Activated CD8-positive, alpha-beta memory T cell treated with anti-CD3 and anti-CD28 coated beads for 36 hours (primary cell): ENCODE results near the gene CPNE7. TPM values are rescaled to one million over a fixed set of nuclear protein-coding genes. Genes with fewer than 3 reads are reported as not detected.

Experiments
- CTCF ChIA-PET: fragments of 350-600 bp; sonication (Branson Sonifier 250); formaldehyde crosslinking; loops from one replicate; lab custom pipeline; 2021; ENCODE audit warnings: antibody characterized with exemption; lab: Charles Lee
- POLR2A ChIA-PET: fragments of 350-600 bp; sonication (Branson Sonifier 250); formaldehyde crosslinking; loops from one replicate; lab custom pipeline; 2021; ENCODE audit warnings: antibody characterized with exemption; lab: Charles Lee
- total RNA-seq, 2 experiments: library from RNA; stranded (reverse); gene quantifications; one replicate each; pipeline ENCODE4 v1.2.3, GENCODE V29; 2021

CPNE7 gene
- total RNA-seq = 1 to 10 TPM; 5.6 to 7.0 TPM

GRCh38 chr16:89575247-89576152 is at the start of gene CPNE7:
CPNE7 (plus strand) TSS chr16:89575758; CDS start chr16:89575898, 140 bp downstream.
- CTCF ChIA-PET = interaction anchor here (0.6 to 1.8 kb wide), 8 partner anchors 8 to 207 kb away, joined by 3 to 5 read pairs (median 4); no protein-coding TSS in a partner anchor
- POLR2A ChIA-PET = interaction anchor here (0.6 kb wide), 1 partner anchor 96 kb away, joined by 3 read pairs; no protein-coding TSS in a partner anchor

GRCh38 chr16:89529097-89529496 is 46.5 kb upstream of the CPNE7 start:
- CTCF ChIA-PET = no interaction called here
- POLR2A ChIA-PET = no interaction called here

- ChIA-PET POLR2A (no interaction called here), CTCF (no interaction called here)
Measured at GRCh38 chr16:89530401-89531381, 44.9 kb upstream of the CPNE7 start.

GRCh38 chr16:89531821-89532526 is 43.6 kb upstream of the CPNE7 start:
- ChIA-PET POLR2A (no interaction called here), CTCF (interaction anchor here (1.4 kb wide), 1 partner anchor 243 kb away, joined by 4 read pairs; no protein-coding TSS in a partner anchor)

- POLR2A ChIA-PET = interaction anchor here (0.7 kb wide), 1 partner anchor 10 kb away, joined by 3 read pairs; no protein-coding TSS in a partner anchor
Measured at GRCh38 chr16:89534252-89534756, 41.3 kb upstream of the CPNE7 start.

GRCh38 chr16:89536371-89536770 is 39.2 kb upstream of the CPNE7 start:
- CTCF ChIA-PET = no interaction called here
- POLR2A ChIA-PET = no interaction called here

More at GRCh38 chr16:89534252-89534756, 41.3 kb upstream of the CPNE7 start:
- CTCF ChIA-PET = no interaction called here

GRCh38 chr16:89536886-89537548 is 38.5 kb upstream of the CPNE7 start:
- POLR2A ChIA-PET = no interaction called here
- CTCF ChIA-PET = interaction anchor here (1.5 kb wide), 1 partner anchor 12 kb away, joined by 5 read pairs; no protein-coding TSS in a partner anchor

GRCh38 chr16:89537549-89537925 is 38.0 kb upstream of the CPNE7 start:
- ChIA-PET CTCF (interaction anchor here (1.5 kb wide), 1 partner anchor 12 kb away, joined by 5 read pairs; no protein-coding TSS in a partner anchor), POLR2A (no interaction called here)

- ChIA-PET POLR2A (no interaction called here), CTCF (interaction anchor here (1.5 kb wide), 1 partner anchor 11 kb away, joined by 5 read pairs; no protein-coding TSS in a partner anchor)
Measured at GRCh38 chr16:89538286-89538685, 37.3 kb upstream of the CPNE7 start.

- CTCF ChIA-PET = no interaction called here
- POLR2A ChIA-PET = no interaction called here
Measured at GRCh38 chr16:89540557-89540956, 35.0 kb upstream of the CPNE7 start.

GRCh38 chr16:89541792-89542191 is 33.8 kb upstream of the CPNE7 start:
- CTCF ChIA-PET = no interaction called here

GRCh38 chr16:89544113-89544512 is 31.4 kb upstream of the CPNE7 start:
- ChIA-PET CTCF (interaction anchor here (1.1 kb wide), 1 partner anchor 255 kb away, joined by 3 read pairs; no protein-coding TSS in a partner anchor), POLR2A (interaction anchor here (0.5 kb wide), 1 partner anchor 11 kb away, joined by 7 read pairs; no protein-coding TSS in a partner anchor)

More at GRCh38 chr16:89541792-89542191, 33.8 kb upstream of the CPNE7 start:
- POLR2A ChIA-PET = no interaction called here

- POLR2A ChIA-PET = interaction anchor here (0.5 kb wide), 1 partner anchor 10 kb away, joined by 7 read pairs; no protein-coding TSS in a partner anchor
Measured at GRCh38 chr16:89544713-89545043, 30.9 kb upstream of the CPNE7 start.

GRCh38 chr16:89545044-89545830 is 30.3 kb upstream of the CPNE7 start:
- CTCF ChIA-PET = no interaction called here

More at GRCh38 chr16:89544713-89545043, 30.9 kb upstream of the CPNE7 start:
- CTCF ChIA-PET = interaction anchor here (1.1 kb wide), 1 partner anchor 255 kb away, joined by 3 read pairs; no protein-coding TSS in a partner anchor

GRCh38 chr16:89545831-89546574 is 29.6 kb upstream of the CPNE7 start:
- CTCF ChIA-PET = interaction anchor here (0.6 kb wide), 1 partner anchor 174 kb away, joined by 3 read pairs; no protein-coding TSS in a partner anchor
- POLR2A ChIA-PET = no interaction called here

More at GRCh38 chr16:89545044-89545830, 30.3 kb upstream of the CPNE7 start:
- POLR2A ChIA-PET = no interaction called here

- POLR2A ChIA-PET = no interaction called here
- CTCF ChIA-PET = no interaction called here
Measured at GRCh38 chr16:89546781-89547180, 28.8 kb upstream of the CPNE7 start.
